Activated CD4-positive, alpha-beta memory T cell treated with anti-CD3 and anti-CD28 coated beads, Interleukin-2, amount 10 ng/mL, durations not matched to agents 7 days and 5 days (primary cell): ENCODE data around the gene OLFML3. TPM values are rescaled to one million over a fixed set of nuclear protein-coding genes. Genes with fewer than 3 reads are reported as not detected.

Experiments
- CTCF ChIA-PET: fragments of 350-600 bp; sonication (Branson Sonifier 250); formaldehyde crosslinking; loops from one replicate; lab custom pipeline; 2021; ENCODE audit warnings: antibody characterized with exemption, inconsistent platforms; lab: Charles Lee
- POLR2A ChIA-PET: fragments of 350-600 bp; sonication (Branson Sonifier 250); formaldehyde crosslinking; loops from one replicate; lab custom pipeline; 2021; ENCODE audit warnings: antibody characterized with exemption; lab: Charles Lee
- DNase-seq: peaks from one replicate; pipeline ENCODE4 v3.0.0-alpha.2; 2020
- H3K27ac Mint-ChIP-seq: one replicate; pipeline ENCODE4 v1.8.0; 2021; ENCODE audit warnings: mild to moderate bottlenecking, mixed read lengths
- H3K27me3 Mint-ChIP-seq: one replicate; pipeline ENCODE4 v1.8.0; 2021; ENCODE audit warnings: mixed read lengths
- H3K36me3 Mint-ChIP-seq: one replicate; pipeline ENCODE4 v1.8.0; 2021; ENCODE audit warnings: low read depth, mixed read lengths
- H3K4me1 Mint-ChIP-seq: one replicate; pipeline ENCODE4 v1.8.0; 2021; ENCODE audit warnings: mixed read lengths
- H3K4me3 Mint-ChIP-seq: one replicate; pipeline ENCODE4 v1.8.0; 2021; ENCODE audit warnings: mild to moderate bottlenecking, mixed read lengths
- H3K9me3 Mint-ChIP-seq: one replicate; pipeline ENCODE4 v1.8.0; 2021; ENCODE audit warnings: mixed read lengths
- total RNA-seq, 2 experiments: library from RNA; stranded (reverse); gene quantifications; one replicate each; pipeline ENCODE4 v1.2.3, GENCODE V29; 2021

Gene OLFML3
- total RNA-seq, 2 experiments from 2014 or later, result 0.20 to 0.45 TPM

DNA sequence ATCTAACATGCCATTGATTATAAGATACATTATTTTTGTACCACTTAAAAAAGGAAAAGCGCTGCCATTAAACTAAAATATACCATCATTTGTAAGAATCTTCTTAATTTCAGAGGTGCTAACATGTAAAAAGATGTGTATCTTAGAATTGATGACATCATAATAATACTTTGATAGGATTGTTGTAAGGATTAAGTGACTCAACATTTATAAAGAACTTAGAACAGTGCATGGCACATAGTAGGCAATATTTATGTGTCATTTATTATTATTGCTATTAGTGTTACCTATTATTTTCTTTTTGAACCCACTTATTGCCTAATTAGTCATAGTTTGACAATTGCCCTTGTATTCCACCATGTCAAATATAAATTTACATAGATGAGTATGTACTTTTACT is 28.4 kb upstream of the OLFML3 start:
- no peaks in the 10 kb centered on the region for H3K9me3 Mint-ChIP-seq
- no peak overlapping the region for H3K27ac Mint-ChIP-seq
- H3K36me3 Mint-ChIP-seq, result peaks cover 52% of the 10 kb centered on the region
- no peaks in the 10 kb centered on the region for H3K27me3 Mint-ChIP-seq
- ChIA-PET POLR2A (interaction anchor here (1.8 kb wide), 1 partner anchor 21 kb away, joined by 6 read pairs; no protein-coding TSS in a partner anchor), CTCF (no interaction called here)
- peaks cover 43% of the 10 kb centered on the region for H3K4me1 Mint-ChIP-seq
- no peak overlapping the region for H3K4me3 Mint-ChIP-seq
- no peak for DNase-seq

DNA sequence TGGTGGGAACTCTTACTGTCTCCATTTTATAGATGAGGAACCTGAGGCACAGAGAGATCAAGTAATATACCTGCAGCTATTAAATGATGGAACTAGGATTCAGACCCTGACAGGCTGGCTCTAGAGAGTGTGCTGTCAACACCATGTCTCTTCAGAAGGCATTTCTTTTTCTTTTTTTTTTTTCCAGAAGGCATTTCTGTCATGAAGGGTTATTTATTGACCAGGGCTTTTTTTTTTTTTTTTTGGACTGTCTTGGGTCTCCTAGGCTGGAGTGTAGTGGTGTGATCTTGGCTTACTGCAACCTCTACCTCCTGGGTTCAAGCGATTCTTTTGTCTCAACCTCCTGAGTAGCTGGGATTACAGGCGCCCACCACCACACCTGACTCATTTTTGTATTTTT is 27.6 kb upstream of the OLFML3 start:
- no peak for DNase-seq
- ChIA-PET POLR2A (interaction anchor here (1.6 to 1.8 kb wide), 2 partner anchors 12 to 22 kb away, joined by 3 to 6 read pairs; no protein-coding TSS in a partner anchor), CTCF (interaction anchor here (0.6 to 0.9 kb wide), 3 partner anchors 23 to 812 kb away, joined by 3 read pairs; partner anchors contain the start of gene HIPK1)
- no peak overlapping the region for H3K27ac Mint-ChIP-seq
- H3K27me3 Mint-ChIP-seq, result no peaks in the 10 kb centered on the region
- no peak overlapping the region for H3K4me3 Mint-ChIP-seq
- no peaks in the 10 kb centered on the region for H3K9me3 Mint-ChIP-seq
- peaks cover 54% of the 10 kb centered on the region for H3K36me3 Mint-ChIP-seq
- H3K4me1 Mint-ChIP-seq, result peaks cover 37% of the 10 kb centered on the region

DNA sequence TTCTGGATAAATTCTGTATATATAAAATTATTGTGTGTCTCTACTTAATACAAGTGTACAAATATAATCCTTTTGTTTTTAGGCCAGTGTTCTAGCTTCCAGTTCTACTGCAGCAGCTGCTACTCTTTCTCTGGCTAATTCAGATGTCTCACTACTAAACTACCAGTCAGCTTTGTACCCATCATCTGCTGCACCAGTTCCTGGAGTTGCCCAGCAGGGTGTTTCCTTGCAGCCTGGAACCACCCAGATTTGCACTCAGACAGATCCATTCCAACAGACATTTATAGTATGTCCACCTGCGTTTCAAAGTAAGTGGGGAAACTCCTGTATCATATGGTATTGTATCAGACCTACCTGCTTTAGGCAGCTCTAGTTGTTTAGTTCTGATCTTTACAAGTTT is 21.3 kb upstream of the OLFML3 start:
- CTCF ChIA-PET, result no interaction called here
- Mint-ChIP-seq H3K4me3 (no peak overlapping the region), H3K27ac (no peak overlapping the region), H3K9me3 (no peaks in the 10 kb centered on the region), H3K27me3 (no peaks in the 10 kb centered on the region), H3K4me1 (peaks cover 7% of the 10 kb centered on the region), H3K36me3 (peaks cover 71% of the 10 kb centered on the region)
- no peak for DNase-seq
- POLR2A ChIA-PET, result interaction anchor here (1.5 kb wide), 1 partner anchor 11 kb away, joined by 3 read pairs; no protein-coding TSS in a partner anchor

DNA sequence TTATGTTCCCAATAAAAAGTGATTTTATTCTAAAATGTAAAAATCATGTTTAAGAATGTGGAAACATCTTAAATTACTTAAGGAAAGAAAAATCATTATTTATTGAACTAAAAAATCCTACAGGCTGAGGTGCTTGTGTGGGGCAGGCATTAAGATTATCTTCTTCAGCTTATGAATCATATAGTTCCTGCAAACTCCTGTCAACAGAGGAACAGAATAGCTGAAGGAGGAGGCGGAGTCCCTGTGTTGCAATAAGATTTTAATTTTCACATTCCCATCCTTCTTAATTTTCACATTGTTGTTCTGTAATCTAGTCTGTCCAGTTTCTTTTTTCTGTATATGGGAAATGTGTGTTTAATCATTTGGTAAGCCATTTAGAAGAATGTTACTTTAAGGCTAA is 20.6 kb upstream of the OLFML3 start:
- ChIA-PET CTCF (no interaction called here), POLR2A (interaction anchor here (1.5 kb wide), 1 partner anchor 12 kb away, joined by 3 read pairs; no protein-coding TSS in a partner anchor)

DNA sequence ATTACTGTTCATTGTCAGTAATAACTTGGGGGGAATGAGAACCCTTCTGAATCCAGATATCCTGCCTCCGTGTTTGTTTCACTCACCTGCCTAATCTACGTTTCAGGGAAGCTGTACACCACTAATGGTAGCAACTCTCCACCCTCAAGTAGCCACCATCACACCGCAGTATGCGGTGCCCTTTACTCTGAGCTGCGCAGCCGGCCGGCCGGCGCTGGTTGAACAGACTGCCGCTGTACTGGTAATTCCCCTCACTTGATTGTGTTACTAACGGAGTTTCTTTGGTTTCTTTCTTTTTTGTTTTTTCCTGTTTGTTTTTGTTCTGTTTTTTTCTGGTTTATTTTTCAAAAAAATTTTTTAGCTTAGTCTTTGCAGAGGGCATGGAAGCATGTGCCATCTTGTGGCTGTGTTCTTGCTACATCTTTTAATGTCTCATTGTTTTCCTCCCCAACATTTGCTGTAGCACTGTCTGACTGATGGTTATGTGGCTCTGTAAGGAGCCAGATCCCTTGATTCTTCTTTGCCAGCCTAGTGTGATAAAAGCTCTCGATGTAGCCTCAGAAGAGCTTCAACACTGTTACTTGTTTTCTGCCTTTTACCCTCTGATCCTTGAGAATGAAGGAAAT is 15.9 kb upstream of the OLFML3 start:
- ChIA-PET POLR2A (interaction anchor here (1.0 to 1.9 kb wide), 3 partner anchors 11 to 59 kb away, joined by 3 to 8 read pairs (median 5); partner anchors contain the start of genes AP4B1 and HIPK1), CTCF (interaction anchor here (0.6 to 3.2 kb wide), 9 partner anchors 14 to 1352 kb away, joined by 3 to 14 read pairs (median 4); partner anchors contain the start of genes HIPK1 and OLFML3)
- Mint-ChIP-seq H3K9me3 (no peaks in the 10 kb centered on the region), H3K4me3 (no peak overlapping the region), H3K4me1 (peaks cover 5% of the 10 kb centered on the region), H3K27ac (no peak overlapping the region), H3K27me3 (no peaks in the 10 kb centered on the region), H3K36me3 (peaks cover 72% of the 10 kb centered on the region)
- DNase-seq, result no peak

More for the DNA sequence above, 20.6 kb upstream of the OLFML3 start:
- peaks cover 12% of the 10 kb centered on the region for H3K4me1 Mint-ChIP-seq
- no peak overlapping the region for H3K4me3 Mint-ChIP-seq
- no peaks in the 10 kb centered on the region for H3K9me3 Mint-ChIP-seq
- H3K27me3 Mint-ChIP-seq, result no peaks in the 10 kb centered on the region
- no peak overlapping the region for H3K27ac Mint-ChIP-seq
- DNase-seq, result no peak
- peaks cover 72% of the 10 kb centered on the region for H3K36me3 Mint-ChIP-seq

DNA sequence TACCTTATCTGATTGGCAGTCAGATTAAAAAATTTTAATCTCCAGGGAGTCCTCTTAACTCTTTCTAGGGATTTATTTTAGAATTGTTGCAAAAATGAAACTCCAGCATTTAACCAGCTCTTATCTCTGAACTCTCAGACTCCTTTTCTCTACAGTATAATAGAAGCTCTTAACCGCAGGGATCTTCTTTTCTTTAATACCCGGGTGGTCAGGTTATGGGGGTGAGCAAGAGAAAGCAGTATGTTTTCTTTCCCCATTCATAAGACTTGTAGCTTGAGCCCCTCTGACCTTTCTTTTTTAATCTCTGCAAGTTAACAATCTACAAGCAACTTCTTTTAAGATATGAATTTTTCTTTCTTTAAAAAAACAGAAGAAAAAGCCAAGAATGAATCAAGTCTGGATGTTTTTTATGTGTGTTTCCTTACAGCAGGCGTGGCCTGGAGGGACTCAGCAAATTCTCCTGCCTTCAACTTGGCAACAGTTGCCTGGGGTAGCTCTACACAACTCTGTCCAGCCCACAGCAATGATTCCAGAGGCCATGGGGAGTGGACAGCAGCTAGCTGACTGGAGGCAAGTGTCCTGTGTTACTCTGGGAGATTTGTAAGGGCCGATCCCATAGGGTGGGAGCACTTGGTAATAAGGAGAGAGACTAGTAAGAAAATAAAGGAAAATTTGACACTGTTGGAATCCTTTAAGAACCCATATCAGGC is 13.4 kb upstream of the OLFML3 start:
- H3K27me3 Mint-ChIP-seq, result no peaks in the 10 kb centered on the region
- peaks cover 79% of the 10 kb centered on the region for H3K36me3 Mint-ChIP-seq
- POLR2A ChIA-PET, result no interaction called here

DNA sequence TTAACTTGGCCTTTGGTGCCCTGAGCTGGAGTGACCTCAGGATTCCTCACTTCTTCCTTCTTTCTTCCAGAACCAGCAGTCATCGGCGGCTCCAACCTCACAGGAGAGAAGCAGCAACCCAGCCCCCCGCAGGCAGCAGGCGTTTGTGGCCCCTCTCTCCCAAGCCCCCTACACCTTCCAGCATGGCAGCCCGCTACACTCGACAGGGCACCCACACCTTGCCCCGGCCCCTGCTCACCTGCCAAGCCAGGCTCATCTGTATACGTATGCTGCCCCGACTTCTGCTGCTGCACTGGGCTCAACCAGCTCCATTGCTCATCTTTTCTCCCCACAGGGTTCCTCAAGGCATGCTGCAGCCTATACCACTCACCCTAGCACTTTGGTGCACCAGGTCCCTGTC is 6.3 kb upstream of the OLFML3 start:
- Mint-ChIP-seq H3K9me3 (no peaks in the 10 kb centered on the region), H3K4me1 (peaks cover 33% of the 10 kb centered on the region), H3K4me3 (no peak overlapping the region), H3K27ac (no peak overlapping the region), H3K27me3 (no peaks in the 10 kb centered on the region), H3K36me3 (peaks cover 61% of the 10 kb centered on the region)
- ChIA-PET POLR2A (interaction anchor here (0.7 kb wide), 1 partner anchor 17 kb away, joined by 3 read pairs; no protein-coding TSS in a partner anchor), CTCF (no interaction called here)
- no peak for DNase-seq

More for the DNA sequence above, 13.4 kb upstream of the OLFML3 start:
- Mint-ChIP-seq H3K4me1 (peaks cover 5% of the 10 kb centered on the region), H3K9me3 (no peaks in the 10 kb centered on the region), H3K27ac (no peak overlapping the region), H3K4me3 (no peak overlapping the region)
- CTCF ChIA-PET, result interaction anchor here (0.9 to 3.2 kb wide), 2 partner anchors 11 to 36 kb away, joined by 3 to 9 read pairs; no protein-coding TSS in a partner anchor
- no peak for DNase-seq

DNA sequence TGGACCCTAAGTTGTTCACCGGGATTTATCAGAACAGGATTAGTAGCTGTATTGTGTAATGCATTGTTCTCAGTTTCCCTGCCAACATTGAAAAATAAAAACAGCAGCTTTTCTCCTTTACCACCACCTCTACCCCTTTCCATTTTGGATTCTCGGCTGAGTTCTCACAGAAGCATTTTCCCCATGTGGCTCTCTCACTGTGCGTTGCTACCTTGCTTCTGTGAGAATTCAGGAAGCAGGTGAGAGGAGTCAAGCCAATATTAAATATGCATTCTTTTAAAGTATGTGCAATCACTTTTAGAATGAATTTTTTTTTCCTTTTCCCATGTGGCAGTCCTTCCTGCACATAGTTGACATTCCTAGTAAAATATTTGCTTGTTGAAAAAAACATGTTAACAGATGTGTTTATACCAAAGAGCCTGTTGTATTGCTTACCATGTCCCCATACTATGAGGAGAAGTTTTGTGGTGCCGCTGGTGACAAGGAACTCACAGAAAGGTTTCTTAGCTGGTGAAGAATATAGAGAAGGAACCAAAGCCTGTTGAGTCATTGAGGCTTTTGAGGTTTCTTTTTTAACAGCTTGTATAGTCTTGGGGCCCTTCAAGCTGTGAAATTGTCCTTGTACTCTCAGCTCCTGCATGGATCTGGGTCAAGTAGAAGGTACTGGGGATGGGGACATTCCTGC is 3.9 kb upstream of the OLFML3 start:
- Mint-ChIP-seq H3K4me1 (peaks cover 42% of the 10 kb centered on the region), H3K9me3 (no peaks in the 10 kb centered on the region), H3K36me3 (peaks cover 38% of the 10 kb centered on the region), H3K4me3 (no peak overlapping the region), H3K27ac (peak overlapping the region; percentile 53), H3K27me3 (no peaks in the 10 kb centered on the region)
- CTCF ChIA-PET, result interaction anchor here (1.2 to 4.5 kb wide), 5 partner anchors 17 to 584 kb away, joined by 3 to 35 read pairs (median 3); no protein-coding TSS in a partner anchor
- peak; percentile 26 for DNase-seq
- POLR2A ChIA-PET, result interaction anchor here (0.7 to 1.0 kb wide), 2 partner anchors 46 to 456 kb away, joined by 3 read pairs; partner anchors contain the start of gene HIPK1

DNA sequence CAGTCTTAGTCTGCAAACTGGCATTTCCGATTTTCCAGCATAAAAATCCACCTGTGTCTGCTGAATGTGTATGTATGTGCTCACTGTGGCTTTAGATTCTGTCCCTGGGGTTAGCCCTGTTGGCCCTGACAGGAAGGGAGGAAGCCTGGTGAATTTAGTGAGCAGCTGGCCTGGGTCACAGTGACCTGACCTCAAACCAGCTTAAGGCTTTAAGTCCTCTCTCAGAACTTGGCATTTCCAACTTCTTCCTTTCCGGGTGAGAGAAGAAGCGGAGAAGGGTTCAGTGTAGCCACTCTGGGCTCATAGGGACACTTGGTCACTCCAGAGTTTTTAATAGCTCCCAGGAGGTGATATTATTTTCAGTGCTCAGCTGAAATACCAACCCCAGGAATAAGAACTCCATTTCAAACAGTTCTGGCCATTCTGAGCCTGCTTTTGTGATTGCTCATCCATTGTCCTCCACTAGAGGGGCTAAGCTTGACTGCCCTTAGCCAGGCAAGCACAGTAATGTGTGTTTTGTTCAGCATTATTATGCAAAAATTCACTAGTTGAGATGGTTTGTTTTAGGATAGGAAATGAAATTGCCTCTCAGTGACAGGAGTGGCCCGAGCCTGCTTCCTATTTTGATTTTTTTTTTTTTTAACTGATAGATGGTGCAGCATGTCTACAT is 2.5 kb upstream of the OLFML3 start:
- Mint-ChIP-seq H3K36me3 (peaks cover 30% of the 10 kb centered on the region), H3K27ac (no peak overlapping the region), H3K4me1 (peaks cover 42% of the 10 kb centered on the region), H3K4me3 (no peak overlapping the region), H3K9me3 (no peaks in the 10 kb centered on the region), H3K27me3 (no peaks in the 10 kb centered on the region)
- no peak for DNase-seq
- POLR2A ChIA-PET, result interaction anchor here (1.7 kb wide), 1 partner anchor 46 kb away, joined by 9 read pairs; no protein-coding TSS in a partner anchor
- CTCF ChIA-PET, result interaction anchor here (1.0 to 4.5 kb wide), 11 partner anchors 12 to 582 kb away, joined by 3 to 35 read pairs (median 4); partner anchors contain the start of gene TRIM33

DNA sequence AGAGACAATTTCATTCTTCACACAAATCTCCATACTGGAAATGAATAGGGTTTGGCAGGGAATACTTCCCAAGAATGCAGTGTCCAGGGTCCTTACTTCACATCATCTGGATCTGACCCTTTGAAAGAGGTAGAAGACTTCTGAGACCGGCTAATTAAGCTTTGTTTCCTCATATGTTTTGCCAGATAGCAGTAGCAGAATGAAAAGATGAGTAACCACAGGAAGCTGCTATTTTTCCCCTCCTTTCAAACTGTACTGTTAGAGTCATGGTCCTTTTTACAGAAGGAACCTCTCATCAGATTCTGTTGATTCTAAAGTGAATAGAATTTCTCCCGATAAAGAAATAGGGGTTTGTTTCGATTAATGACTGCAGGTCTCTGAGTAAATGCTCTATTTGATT is 1.4 kb upstream of the OLFML3 start:
- no peaks in the 10 kb centered on the region for H3K9me3 Mint-ChIP-seq
- ChIA-PET POLR2A (interaction anchor here (1.7 kb wide), 1 partner anchor 47 kb away, joined by 9 read pairs; no protein-coding TSS in a partner anchor), CTCF (interaction anchor here (0.8 to 4.5 kb wide), 9 partner anchors 13 to 533 kb away, joined by 3 to 35 read pairs (median 4); partner anchors contain the start of gene TRIM33)
- H3K27ac Mint-ChIP-seq, result no peak overlapping the region
- H3K36me3 Mint-ChIP-seq, result peaks cover 21% of the 10 kb centered on the region
- DNase-seq, result no peak
- peaks cover 42% of the 10 kb centered on the region for H3K4me1 Mint-ChIP-seq
- no peaks in the 10 kb centered on the region for H3K27me3 Mint-ChIP-seq
- H3K4me3 Mint-ChIP-seq, result no peak overlapping the region

DNA sequence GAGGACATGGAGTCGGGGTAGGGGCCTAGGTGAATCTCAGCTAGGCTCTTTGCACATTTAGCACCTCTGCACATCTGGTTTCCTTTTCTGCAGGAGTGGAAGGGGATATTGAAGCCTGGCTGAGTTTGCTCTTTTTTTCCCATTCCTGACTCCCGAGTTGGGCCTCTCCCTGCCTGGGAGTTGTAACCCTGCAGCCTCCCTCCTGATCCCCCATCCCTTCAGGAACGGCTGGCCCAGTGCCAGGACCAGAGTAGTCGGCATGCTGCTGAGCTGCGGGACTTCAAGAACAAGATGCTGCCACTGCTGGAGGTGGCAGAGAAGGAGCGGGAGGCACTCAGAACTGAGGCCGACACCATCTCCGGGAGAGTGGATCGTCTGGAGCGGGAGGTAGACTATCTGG is 836 bp downstream of the OLFML3 start:
- no peak overlapping the region for H3K27ac Mint-ChIP-seq
- CTCF ChIA-PET, result no interaction called here
- peaks cover 34% of the 10 kb centered on the region for H3K4me1 Mint-ChIP-seq
- DNase-seq, result no peak
- H3K9me3 Mint-ChIP-seq, result no peaks in the 10 kb centered on the region
- no peaks in the 10 kb centered on the region for H3K27me3 Mint-ChIP-seq
- POLR2A ChIA-PET, result no interaction called here
- no peak overlapping the region for H3K4me3 Mint-ChIP-seq
- H3K36me3 Mint-ChIP-seq, result peaks cover 6% of the 10 kb centered on the region
